Posterior vena cava (tissue), 2 donors: ENCODE measurements around the gene SMOC2. TPM values are rescaled to one million over a fixed set of nuclear protein-coding genes. Genes with fewer than 3 reads are reported as not detected.

Source experiments
- DNase-seq: peaks from one replicate; pipeline ENCODE4 v3.0.0-alpha.2; 2020; ENCODE audit warnings: low spot score
- intact Hi-C, 2 donors: fragments of 100-400 bp; cut with DNase I; formaldehyde crosslinking; loops; one replicate each; pipeline versions ENCODE4 v1.14.1 to v1.14.2; 2022 to 2023
- total RNA-seq, 2 donors: library from RNA; stranded (reverse); fragmentation: NEBNext Ultra II Directional; extraction: Animal tissue kit (Norgen Biotek cat#: 25700); gene quantifications; one replicate each; pipeline ENCODE4 v1.2.1, GENCODE V29; 2021
- donor health status: DM: yes; HTN: yes; CAD: no.
- donor health status: DM: yes; HTN: yes; CAD: no.

The SMOC2 gene
- total RNA-seq, 2 donors from 2014 or later: 77.6 to 176 TPM

- no peak for DNase-seq
- intact Hi-C loops: loop anchor here (10.0 kb wide), 2 partner anchors 54 to 446 kb away; no protein-coding TSS in a partner anchor
Measured at GRCh38 chr6:168438783-168439520, 2.0 kb upstream of the SMOC2 start.

- no peak for DNase-seq
- intact Hi-C loops: loop anchor here (10.0 kb wide), 2 partner anchors 55 to 445 kb away; no protein-coding TSS in a partner anchor
Measured at GRCh38 chr6:168439794-168440450, 1.1 kb upstream of the SMOC2 start.

DNA sequence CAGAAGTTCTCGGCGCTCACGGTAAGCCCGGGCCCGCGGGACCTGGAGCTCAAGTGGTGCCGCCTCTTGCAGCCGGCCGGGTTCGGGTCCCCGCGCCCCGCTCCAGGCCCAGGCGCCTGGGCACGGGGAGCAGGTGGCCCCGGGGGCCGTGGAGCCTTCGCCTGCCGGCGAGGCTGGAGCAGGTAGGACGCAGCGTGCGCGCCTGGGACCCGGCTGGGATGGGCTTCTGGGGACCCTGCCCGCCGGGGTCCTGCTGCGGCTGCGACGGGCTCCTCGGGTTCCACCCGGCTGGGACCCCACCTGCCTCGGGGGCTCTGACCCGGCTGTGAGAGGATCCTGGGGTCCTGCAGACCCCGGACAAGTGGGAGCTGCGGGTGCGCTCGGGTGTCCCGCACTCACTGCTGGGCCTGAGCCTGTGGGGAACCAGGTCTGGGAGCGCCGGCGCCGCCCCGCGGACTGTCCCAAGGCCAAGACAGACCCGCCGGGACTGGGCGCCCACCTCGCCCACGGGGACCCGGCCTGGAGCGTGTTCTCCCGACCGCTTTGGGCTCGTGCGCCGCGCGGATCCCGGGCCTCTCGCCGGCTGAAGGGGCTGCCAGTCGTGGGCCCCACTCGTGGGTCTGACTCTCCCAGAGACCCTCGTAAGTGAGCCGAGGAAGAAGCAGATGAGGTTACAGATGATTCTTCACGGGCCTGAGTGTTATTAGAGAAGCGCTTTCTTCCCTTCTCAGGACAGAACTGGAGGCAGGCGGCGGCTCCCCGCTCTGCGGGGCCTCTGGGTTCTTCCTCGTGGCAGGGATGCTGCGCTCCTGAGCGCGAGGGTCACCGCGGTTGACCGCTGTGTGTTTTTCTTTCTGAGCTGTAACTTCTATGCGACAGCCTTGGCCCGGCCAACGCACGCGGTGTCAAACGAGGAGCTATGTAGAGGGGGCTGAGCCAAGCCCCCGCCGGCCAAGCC lies 729 bp downstream of the SMOC2 start:
- intact Hi-C loops: no loop called here

GRCh38 chr6:168442646-168443045 lies 1.7 kb downstream of the SMOC2 start:
- DNase-seq: no peak
- intact Hi-C loops: no loop called here

More for the DNA sequence above, 729 bp downstream of the SMOC2 start:
- DNase-seq: peak; percentile 82

DNA sequence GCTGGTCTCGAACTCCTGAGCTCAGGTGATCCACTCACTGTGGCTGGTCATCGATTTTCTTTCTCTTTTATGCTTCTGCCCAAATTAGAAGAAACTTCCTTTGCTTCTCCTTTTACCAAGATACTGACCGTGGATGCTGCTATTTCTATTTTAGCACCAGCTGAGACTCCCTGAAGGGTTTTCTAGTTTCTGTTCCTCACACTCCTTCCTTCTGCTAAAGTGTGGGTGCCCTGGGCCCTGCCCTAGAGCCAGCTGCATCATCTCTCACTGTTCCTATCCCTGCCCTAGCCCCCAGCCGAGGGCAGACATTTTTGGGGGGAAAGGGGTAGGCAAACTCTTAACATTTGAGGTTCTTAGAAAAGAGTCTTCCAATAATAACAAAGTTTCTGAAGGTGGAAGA lies 6.3 kb downstream of the SMOC2 start:
- intact Hi-C loops: no loop called here
- DNase-seq: no peak

DNA sequence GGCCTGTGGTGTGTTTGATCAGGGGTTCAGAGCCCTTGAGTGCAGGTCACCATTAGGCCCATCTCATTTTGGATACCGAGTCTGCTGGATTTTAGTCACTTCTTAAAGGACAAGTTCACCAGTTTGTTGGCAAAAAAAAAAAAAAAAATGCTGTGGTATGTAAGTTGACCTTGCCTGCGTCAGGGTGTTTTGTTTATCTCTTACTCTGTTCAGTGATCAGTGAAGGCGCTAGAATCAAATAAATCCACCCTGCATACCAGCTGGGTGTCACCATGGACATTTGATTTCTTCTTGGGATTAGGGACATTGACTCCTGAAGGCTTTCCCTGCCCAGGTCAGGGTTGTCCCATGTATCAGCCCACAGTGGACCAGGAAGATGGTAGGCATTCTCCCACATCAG lies 6.7 kb downstream of the SMOC2 start:
- intact Hi-C loops: no loop called here
- no peak for DNase-seq

DNA sequence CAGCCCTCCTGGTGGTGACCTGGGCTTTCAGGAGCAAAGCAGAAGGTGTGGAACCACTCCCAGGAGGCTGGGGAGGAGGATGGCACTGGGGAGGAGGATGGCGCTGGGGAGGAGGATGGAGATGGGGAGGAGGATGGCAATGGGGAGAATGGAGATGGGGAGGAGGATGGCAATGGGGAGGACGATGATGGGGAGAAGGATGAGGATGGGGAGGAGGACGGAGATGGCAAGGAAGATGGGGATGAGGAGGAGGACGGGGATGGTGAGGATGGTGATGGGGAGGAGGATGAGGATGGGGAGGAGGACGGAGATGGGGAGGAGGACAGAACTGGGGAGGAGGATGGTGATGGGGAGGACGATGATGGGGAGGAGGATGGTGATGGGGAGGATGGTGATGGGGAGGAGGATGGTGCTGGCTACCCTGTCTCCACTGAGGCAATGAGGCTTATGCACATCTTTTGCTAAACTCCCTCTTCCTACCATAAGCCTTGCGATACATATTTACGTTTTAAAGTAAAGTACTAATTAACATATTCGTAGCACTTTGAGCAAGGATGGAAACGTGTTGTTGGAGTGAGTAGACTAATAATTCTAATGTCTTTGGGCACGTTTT lies 7.4 kb downstream of the SMOC2 start:
- DNase-seq: no peak
- intact Hi-C loops: no loop called here

DNA sequence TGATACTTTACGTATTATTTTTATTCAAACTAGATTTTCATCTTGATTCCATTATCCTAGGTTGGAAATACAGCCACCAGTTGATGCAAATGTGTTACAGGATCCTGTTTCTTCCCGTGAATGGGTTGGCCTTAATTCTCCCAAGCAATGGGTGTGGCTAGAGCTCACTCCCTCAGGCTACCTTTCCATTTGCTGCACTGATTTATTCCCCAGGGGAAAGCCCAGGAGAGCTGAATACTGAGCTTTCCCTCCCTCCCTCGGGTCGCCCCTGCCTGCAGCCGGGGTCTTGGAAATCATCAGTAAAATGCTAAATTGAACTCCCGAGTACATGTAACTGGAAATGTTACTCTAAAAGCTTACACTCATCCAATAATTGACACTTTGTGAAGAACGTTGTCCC lies 9.9 kb downstream of the SMOC2 start:
- intact Hi-C loops: no loop called here
- no peak for DNase-seq

DNA sequence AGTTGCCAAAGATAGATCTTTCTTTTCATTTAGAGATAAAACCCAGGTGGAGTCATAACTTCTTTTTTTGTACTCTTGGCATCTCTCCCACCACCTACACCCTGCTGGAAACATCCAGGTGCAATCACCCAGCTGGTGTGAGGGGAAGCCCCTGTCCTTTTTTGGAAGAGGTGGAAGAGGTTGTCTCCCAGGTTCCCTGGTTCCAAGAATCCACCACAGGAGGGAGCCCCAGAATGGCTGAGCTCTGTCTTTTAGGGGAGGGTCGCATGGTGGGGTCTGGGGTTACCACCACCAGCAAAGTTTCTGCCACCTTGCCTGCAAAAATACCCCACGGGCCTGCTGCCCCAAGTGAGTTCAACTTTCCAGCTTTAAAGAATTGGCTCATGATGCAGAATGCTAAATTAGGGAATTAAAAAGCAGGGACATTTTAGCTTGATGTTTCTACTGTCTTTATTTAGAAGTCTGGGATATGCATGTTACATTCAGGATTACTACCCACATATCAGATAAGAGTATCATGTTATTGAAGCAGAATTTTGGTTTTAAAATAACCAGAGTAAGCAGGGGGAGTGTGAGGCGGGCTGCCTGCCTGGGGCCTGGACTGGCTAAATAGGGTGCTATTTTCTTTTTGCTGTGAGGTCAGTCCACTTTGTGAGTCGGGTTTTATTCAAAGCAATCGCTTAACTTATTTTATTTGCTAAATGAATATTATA lies 11.0 kb downstream of the SMOC2 start:
- intact Hi-C loops: no loop called here
- DNase-seq: no peak

GRCh38 chr6:168452685-168453377 lies 11.8 kb downstream of the SMOC2 start:
- intact Hi-C loops: no loop called here
- no peak for DNase-seq

GRCh38 chr6:168455847-168456530 lies 15.0 kb downstream of the SMOC2 start:
- DNase-seq: no peak
- intact Hi-C loops: no loop called here

DNA sequence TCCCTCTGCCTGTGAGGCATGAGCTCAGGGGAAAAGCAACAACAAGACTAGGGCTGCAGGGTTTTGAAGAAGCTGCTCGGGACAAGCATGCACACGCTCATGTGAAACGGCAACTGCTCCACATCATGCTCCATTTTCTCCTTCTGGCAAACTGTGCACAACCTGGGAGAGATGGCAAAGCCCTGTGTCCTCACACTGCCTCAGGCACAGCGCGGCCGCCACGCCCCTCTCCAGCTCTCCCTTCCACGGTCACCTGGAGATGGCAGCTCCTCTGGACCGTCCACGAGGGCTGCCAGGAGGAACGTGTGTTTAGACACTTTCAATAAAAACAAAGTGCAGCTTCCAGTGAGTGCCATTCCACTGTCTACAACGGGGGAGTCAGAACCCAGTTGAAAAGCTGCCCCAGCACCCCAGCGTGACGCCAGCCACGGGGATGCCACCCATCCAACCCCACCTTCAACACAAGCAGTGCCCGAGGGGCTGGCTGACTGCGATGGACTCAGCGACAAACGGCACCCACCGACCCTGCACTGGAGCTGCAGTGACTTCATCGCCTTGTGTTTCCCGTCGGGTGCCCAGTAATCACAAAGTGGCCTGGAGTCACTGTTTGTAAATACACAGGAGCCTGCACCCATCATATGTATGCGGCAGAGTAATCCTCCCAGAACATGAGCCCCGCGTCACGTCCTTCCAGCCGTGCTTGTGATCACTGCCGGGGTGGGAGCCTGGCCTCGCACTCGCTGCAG lies 16.1 kb downstream of the SMOC2 start:
- intact Hi-C loops: no loop called here
- no peak for DNase-seq

- no peak for DNase-seq
- intact Hi-C loops: no loop called here
Measured at GRCh38 chr6:168457653-168457934, 16.6 kb downstream of the SMOC2 start.

DNA sequence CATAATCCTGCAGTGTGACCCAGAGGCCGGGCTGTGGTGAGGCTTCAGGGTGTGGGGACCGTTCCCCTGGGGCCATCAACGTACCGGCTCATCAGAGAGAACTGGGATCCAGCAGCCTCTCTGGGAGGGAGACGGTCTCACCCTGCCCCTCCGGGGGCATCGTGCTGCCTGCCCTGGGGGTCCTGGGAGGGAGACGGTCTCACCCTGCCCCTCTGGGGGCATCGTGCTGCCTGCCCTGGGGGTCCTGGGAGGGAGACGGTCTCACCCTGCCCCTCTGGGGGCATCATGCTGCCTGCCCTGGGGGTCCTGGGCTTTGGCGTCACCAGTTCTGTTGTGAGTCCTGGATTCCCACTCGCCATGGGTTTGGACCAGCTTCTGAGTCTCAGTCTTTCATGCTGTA lies 17.1 kb downstream of the SMOC2 start:
- DNase-seq: no peak
- intact Hi-C loops: no loop called here

GRCh38 chr6:168459572-168459971 lies 18.6 kb downstream of the SMOC2 start:
- intact Hi-C loops: no loop called here
- DNase-seq: no peak

- intact Hi-C loops: no loop called here
- DNase-seq: no peak
Measured at GRCh38 chr6:168462289-168462853, 21.4 kb downstream of the SMOC2 start.

DNA sequence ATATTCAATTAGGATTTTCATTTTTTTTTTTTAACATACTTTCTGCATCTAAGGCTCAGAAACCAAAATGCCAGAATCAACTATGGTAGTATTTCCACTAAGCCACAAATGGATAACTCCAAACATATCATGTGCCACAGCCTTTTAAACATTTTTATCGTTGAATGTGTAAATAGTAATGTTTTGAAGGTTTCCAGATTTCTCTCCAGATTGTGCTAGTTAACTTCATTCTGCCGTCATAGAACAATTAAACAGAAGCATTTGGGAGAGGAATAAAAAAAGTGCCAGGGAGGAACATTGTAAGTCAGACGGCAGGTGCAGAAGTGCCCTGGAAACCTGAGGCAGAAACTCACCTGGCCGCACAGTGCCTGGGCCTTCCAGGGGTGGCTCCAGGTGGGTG lies 23.6 kb downstream of the SMOC2 start:
- intact Hi-C loops: no loop called here
- no peak for DNase-seq
